Gastroesophageal sphincter (tissue), 3 donors: ENCODE data around the gene COLGALT1.

Experiments used
- CTCF ChIP-seq, 4 experiments: fragments of 200-600 bp in 2 of 4; fragments of 450-650 bp in 2 of 4; sonication (generic) in 1 of 4; IDR thresholded peaks; one replicate each; pipeline ENCODE4 v1.5.1; 2017 to 2019; ENCODE audit warnings: antibody characterized with exemption in 4 of 4, mild to moderate bottlenecking in 2 of 4, moderate library complexity in 2 of 4
- EP300 ChIP-seq: sonication (generic); formaldehyde crosslinking; IDR thresholded peaks from one replicate; pipeline ENCODE4 v1.6.1; 2017; ENCODE audit warnings: antibody characterized with exemption, mild to moderate bottlenecking
- POLR2AphosphoS5 ChIP-seq: sonication (generic); formaldehyde crosslinking; IDR thresholded peaks from one replicate; pipeline ENCODE4 v1.6.1; 2017; ENCODE audit warnings: antibody characterized with exemption

GRCh38 chr19:17528610-17529009 is 26.8 kb upstream of the COLGALT1 start:
- no peak for TF ChIP-seq CTCF (IDR thresholded peaks at IDR 0.05)
- no peak for TF ChIP-seq POLR2AphosphoS5
- no peak for TF ChIP-seq EP300
